Amniotic stem cell (primary cell): Measurements from ENCODE around the gene NAV3.
A peak's percentile ranks its signal among the peaks of the same experiment; 100 is the strongest.

Experiments
- DNase-seq: peaks from one replicate; lab custom pipeline; 2025; lab: John Stamatoyannopoulos, UW

NAV3 gene, protein sequence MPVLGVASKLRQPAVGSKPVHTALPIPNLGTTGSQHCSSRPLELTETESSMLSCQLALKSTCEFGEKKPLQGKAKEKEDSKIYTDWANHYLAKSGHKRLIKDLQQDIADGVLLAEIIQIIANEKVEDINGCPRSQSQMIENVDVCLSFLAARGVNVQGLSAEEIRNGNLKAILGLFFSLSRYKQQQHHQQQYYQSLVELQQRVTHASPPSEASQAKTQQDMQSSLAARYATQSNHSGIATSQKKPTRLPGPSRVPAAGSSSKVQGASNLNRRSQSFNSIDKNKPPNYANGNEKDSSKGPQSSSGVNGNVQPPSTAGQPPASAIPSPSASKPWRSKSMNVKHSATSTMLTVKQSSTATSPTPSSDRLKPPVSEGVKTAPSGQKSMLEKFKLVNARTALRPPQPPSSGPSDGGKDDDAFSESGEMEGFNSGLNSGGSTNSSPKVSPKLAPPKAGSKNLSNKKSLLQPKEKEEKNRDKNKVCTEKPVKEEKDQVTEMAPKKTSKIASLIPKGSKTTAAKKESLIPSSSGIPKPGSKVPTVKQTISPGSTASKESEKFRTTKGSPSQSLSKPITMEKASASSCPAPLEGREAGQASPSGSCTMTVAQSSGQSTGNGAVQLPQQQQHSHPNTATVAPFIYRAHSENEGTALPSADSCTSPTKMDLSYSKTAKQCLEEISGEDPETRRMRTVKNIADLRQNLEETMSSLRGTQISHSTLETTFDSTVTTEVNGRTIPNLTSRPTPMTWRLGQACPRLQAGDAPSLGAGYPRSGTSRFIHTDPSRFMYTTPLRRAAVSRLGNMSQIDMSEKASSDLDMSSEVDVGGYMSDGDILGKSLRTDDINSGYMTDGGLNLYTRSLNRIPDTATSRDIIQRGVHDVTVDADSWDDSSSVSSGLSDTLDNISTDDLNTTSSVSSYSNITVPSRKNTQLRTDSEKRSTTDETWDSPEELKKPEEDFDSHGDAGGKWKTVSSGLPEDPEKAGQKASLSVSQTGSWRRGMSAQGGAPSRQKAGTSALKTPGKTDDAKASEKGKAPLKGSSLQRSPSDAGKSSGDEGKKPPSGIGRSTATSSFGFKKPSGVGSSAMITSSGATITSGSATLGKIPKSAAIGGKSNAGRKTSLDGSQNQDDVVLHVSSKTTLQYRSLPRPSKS (N-terminal part only)

DNA sequence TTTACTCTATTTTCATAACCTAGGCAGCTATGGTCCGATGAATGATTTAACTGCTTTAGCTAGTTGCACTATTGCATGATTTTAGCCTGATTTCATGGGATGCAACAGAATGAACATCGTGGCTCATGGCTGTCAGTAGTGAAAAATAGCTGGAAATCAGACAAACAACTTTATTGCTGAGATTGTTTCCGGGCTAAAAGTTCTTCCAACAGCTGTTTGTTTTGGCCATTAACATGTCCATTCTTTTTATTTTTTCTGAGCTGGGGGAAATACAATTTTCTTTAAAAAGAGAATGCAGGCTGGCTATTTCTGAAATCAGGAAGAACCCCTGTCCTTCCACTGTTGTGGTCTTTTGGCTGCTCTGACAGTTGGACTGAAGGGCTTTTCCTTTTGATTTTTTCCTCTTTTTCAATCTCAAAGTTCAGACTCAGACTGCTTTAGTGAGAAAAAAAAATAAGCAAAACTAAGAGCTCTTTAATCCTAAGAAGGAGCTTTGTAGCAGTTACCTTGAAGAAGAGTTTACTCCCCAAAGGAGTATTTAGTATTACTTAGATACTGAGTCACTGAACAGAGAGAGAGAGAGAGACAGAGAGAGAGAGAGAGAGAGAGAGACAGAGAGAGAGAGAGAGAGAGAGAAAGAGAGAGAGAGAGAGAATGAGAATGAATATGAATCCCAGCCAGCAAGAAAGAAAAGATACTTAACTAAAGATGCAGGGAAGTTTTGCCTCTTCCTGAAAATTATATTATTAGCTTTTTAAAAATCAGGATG, at the start of gene NAV3:
Gene NAV3 (plus strand): TSS at position 312 of the 769 bp plus-strand sequence. CDS start 568 bp downstream, outside the sequence.
- no peak for DNase-seq

DNA sequence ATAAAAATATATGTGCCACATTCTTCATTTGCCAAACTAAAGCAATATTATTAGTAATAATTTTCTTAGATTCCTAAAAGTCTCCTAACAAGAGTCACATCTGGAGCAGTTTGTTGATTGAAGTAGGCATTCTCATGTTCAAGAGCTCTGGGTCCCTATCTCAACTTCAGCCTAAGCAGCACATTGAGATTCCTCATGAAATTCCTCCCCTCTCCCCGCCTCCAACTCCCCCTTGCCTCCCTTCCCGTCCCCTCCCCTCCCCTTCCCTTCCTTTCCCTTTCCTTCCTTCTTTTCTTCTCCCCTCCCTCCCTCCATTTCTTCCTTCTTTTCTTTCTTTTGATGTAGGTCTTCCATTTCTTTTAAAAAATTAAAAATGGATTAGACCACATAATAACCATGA, 48.7 kb upstream of the NAV3 start:
- no peak for DNase-seq

DNA sequence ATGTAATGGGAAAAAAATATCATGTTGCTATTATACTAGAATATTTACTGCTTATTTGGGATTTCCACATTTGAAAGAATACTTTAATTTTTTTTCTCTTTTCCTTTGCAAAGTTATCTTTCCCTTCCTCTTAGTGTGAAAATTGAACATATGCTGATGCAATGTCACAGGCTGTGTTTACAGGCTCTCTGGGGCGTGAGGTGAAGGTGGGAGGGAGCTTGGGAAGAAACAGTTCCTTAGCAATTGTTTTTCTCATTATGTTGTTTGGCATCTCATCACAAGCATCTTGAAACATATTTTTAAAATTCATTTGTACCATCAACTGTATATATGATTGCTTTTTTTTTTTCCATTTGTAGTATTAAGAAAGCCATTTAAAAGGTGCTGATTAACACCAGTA, 47.9 kb upstream of the NAV3 start:
- no peak for DNase-seq

DNA sequence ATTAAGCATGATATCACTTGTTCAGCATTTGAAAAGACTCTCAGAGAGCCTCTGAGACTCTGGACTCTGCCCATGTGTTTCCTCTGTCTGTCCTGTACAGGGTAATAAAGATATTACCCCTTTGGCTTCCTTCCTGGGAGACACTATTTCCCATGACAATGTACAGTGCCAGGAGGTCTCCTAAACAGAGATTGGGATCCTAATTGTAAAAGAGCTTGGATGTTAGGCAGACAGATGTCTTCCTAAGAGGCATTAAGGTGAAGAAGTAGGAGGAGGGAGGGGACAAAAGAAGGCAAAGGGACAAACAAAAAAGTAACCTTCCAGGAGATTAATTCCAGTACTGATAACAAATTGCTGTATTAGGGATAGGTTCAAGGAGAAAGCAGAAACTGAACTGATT, 45.5 kb upstream of the NAV3 start:
- no peak for DNase-seq

DNA sequence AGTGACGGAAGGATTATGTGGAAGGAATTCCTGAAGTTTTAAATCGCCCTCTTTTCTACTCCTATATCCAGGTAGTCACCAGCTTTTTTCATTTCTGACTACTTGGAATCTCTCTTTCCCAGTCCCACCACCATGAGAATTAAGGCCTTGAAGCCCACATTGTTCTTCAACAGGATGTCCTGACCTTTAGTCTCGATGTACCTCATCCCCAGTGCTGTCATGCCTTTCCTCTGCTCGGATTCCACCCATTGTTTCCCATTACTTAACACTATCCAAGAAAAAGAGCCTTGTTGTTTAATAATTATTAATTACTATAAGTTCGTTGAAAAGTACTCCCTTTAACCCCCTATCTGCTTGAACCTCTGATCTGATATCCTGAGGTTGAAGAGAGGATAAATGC, 44.0 kb upstream of the NAV3 start:
- no peak for DNase-seq

DNA sequence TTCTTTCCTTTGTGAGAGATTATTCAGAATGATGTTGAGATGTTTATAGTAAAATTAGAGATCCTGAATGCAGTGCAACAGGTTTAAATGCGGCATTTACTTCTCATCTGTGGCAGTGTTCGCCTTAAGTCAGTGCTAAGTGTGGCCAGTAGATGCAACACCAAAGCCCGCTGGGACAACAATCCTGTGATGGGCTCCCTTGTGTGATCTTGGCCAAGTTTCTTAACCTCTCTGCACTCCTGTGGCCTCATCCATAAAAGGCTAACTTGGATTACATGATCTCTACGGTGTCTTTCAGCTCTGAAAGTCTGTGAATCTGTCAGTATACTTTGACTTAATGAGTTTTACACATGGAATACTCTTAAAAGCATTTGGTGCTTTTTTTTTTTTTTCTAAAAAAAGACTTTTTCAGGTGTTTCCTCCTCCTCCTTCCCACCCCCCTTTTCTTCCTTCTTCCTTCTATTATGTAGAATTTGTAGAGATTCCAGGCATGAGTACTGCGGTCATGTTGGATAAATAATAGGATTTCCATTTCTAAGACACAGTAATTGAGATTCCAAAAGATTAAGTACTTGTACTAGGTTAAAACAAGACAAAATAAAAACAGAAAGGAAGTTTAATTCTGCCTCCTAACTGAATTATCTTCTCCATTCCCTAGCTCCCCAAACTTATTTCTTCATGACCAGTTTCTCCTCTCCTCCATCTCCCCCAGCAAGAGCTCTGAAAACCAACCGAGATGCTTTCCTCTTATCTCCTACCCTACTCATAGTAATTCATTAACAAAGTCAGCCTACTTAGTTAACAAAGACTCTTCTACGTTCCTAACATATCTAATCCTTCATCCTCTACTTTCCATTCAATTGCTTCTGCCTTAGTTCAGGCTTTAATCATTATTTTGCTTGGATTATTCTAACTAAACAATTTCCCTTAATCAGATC, 42.2 kb upstream of the NAV3 start:
- no peak for DNase-seq

DNA sequence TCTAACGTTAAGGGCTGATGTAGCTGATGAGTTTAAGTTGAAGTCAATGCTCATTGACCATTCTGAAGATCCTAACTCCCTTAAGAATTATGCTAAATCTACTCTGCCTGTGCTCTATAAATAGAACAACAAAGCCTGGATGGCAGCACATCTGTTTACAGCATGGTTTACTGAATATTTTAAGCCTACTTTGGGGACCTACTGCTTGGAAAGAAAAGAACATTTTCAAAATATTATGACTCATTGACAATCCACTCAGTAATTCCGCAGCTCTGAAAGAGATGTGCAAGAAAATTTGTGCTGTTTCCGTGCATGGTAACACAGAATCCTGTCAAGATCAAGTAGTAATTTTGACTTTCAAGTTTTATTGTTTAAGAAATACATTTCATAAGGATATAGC, 35.0 kb upstream of the NAV3 start:
- DNase-seq: no peak

DNA sequence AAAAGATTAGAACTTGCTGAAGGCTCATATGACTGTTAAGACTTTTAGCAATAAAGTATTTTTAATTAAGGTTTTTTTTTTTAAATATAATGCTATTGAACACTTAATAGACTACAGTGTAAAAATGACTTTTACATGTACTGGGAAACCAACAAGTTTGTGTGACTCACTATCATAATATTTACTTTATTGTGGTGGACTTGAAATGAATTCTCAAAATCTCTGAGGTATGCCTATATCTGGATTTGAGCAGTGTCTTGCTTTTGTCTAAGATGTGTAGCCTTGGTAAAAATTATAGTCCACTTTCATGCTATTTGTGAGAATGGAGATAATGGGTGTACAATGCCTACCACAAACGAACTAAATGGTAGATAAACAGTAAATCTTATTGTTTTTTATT, 33.9 kb upstream of the NAV3 start:
- DNase-seq: peak; percentile 2

DNA sequence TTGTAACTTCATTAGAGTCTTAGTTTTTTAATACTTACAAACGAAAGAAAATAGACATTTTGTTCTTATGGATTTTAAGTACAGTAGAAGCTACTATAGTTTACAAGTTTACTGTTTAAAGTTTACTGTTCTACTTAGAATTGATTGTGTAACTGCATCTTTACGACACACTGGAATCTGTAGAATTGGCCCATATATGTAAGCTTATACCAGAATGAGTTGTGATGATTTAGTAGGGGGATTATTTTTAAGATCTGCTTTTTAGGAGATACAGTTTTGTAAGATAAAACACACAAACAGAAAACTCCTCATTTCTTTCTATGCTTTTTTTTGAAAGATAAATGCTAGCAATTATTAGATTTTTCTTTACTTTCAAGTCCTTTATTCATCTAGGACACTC, 30.2 kb upstream of the NAV3 start:
- no peak for DNase-seq

DNA sequence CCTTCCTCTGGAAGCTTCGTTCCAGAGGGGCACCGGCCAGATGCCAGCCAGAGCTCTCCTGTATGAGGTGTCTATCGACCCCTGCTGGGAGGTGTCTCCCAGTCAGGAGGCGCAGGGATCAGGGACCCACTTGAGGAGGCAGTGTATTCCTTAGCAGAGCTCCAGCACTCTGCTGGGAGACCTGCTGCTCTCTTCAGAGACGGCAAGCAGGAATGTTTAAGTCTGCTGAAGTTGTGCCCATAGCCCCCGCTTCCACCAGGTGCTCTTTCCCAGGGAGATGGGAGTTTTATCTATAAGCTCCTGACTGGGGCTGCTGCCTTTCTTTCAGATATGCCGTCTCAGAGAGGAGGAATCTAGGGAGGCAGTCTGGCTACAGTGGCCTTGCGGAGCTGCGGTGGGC, 22.2 kb upstream of the NAV3 start:
- DNase-seq: no peak

DNA sequence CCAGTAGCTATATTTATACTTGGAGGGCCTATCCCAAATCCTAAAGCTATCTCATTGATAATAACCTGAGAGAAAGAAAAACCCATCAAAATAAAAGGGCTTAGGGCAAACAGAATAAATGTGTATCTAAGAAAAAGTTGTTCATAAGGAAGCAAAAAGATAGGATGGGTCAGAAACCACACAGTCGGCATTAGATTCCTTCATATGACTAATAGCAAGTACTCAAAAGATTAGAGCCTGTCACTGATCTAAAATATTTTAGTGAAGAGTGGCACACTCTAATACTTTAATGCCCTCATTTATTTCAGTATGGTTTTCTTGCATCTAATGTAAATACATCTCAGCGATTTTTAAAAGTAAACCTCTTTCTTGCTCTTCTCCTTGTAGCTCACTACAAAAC, 17.1 kb upstream of the NAV3 start:
- DNase-seq: no peak

DNA sequence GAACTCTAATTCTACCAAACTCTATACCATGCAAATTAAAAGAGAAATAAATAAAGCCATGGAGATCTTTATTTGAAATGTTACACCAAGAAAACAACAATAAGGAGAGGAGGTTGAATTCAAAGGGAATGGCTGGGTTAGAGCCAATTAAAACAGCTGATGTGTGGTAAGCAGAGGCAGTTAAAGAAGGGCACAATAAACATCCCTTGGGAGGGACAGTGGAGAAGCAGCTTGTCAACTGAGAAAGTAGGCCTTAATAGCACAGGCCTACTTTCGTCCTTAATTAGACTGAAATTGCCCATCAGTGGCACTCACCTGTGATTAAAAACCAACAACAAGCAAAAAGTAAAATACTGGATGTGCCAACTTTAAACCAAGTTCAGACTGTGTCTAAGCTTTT, 16.3 kb upstream of the NAV3 start:
- no peak for DNase-seq

DNA sequence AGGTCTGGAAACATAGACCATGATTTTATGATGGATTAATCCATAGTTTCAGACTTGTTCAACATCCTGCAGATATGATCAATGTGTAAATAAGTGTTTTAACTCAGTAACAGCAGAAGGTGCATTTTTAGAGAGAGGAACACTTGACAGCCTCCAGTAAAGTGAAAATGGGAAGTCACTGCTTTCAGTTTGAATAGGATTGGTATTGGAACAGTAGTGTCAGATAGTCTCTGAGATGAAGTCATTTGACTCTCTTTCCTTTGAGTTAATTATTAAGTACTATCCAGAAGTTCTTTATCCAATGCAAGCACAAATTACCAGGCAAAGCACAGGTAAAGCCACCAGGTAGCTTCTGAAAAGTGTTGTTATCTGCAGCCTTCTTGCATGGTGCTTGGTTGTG, 14.5 kb upstream of the NAV3 start:
- DNase-seq: no peak

DNA sequence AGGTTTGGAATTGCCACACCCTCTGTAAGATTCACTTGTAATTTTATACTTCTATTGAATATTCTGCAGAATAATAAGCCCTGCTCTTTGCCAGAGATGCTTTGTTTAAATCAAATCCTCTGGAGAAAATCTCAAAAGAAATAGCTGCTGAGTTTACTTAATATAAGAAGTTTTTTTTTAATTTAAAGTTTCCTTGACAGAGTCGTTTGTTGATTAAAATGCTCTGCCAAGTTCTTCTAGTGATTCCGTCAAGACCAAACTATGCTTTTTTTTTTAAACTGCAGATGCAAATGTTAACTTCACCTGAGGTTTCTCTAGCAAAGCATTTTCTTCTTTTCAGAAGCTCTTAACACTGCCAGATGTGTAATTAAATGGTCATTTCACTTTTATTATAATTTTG, 13.4 kb upstream of the NAV3 start:
- no peak for DNase-seq

DNA sequence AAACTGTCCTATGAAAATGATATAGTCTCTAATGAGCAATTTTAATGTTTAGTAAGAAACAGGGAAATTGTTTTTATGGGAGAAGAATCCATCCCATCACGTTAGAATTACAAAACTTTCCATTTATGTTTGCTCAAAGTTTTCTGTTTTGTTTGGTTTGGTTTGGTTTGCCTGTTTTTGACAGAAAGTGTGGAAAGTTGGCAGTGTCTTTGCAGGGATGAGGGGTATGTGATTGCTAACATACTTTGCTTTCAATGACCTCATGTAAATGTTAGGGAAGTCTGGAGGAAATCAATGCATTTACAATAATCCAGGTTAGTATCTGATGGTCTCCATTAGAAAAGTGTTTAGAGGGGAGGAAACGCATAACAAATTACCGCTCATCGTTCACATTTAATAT, 12.3 kb upstream of the NAV3 start:
- DNase-seq: no peak

DNA sequence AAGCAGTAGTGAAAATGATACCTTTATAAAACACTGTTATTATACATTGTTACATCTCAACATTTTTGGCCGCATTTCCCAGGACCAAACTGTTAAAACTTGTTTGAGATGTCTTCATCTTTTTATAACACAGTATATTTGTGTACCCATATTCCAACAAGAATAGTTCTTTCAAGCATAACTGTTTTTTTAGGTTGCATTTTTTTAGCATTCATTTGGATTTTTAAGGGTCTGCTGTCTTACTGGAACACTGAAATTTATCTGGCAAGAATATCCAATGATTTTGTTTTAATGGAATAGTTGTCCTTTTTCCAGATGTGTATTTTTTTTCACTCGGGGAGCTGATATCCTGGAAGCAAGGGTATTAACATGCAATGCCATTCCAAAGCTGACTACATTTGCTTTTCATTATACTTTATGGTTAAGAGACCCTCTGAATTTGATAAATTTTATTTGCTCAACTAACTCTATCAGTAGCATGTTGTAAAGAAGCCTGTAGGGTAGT, 8.9 kb upstream of the NAV3 start:
- no peak for DNase-seq

DNA sequence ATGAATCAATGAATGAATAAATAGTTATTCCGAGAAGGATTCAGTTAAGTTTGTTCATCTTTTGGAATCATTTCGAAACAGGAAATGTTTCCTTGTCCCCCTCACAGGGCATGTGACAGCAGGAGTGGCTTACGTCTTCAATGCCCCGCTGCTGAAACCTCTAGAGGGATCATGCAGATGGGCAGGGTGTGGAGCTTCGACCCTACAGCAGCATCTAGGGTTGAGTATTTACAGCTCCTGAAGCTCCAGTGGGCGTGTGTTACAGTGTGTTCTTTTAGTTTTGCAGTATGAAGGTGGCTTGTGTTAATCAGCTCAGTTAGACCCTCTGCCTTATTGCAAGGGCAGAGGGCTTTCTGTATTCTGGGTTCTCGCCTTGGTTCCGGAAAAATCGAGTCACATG, 2.6 kb downstream of the NAV3 start:
- no peak for DNase-seq

DNA sequence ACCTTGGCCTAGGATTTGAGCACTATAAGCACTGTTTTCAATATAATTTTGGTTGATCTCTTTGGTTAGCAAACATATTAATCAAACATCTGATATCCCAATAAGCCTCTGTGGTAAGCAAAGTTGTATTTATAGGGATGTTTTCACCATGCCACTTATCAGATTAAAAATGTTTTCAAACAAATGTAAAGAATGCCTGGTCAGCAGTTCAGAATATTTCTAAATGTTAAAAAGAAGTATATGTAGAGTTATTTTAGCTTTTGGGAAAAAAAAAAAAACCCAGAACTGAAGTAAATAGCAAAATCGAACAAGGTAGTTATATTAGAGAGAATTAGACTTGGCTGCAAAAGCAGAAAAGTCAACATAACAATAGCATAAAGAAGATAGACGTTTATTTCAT, 3.9 kb downstream of the NAV3 start:
- no peak for DNase-seq

DNA sequence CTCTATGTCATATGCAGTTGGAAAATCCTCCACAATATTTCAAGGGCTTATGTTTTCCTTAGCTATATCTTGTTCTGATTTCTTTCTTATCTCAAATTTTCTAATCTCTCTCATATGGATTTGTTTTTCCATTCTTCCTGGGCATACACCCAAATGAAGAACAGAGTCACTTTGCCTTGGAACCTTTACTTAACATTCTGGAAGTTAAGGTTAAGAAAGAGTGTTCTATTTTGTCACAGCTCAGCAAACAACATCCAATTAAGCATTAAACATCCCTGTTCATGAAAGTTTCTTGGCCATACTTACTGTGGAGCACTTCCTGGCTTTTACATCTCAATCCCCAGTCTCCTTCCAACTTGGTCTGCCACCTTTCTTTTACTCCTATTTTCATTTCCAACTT, 5.3 kb downstream of the NAV3 start:
- DNase-seq: no peak

DNA sequence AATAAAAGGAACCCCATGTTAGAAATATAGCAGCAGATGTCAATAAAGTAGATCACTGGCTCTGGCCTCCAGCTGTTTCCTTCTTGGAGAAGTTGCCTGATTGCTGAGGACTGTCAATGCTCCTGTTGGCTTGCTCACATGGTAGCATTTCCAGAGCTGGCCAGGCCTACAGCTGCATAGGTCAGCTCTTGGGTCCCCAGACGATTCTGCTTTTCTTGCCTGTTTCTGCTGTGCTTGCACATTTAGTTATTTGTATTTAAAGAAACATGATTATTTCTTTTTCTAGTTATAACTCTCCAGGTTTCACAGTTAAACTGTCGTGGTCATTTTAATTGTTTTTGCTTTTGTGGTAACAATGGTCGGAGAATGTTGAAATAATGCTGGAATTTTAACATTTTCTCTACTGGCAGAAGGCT, 7.2 kb downstream of the NAV3 start:
- DNase-seq: no peak

DNA sequence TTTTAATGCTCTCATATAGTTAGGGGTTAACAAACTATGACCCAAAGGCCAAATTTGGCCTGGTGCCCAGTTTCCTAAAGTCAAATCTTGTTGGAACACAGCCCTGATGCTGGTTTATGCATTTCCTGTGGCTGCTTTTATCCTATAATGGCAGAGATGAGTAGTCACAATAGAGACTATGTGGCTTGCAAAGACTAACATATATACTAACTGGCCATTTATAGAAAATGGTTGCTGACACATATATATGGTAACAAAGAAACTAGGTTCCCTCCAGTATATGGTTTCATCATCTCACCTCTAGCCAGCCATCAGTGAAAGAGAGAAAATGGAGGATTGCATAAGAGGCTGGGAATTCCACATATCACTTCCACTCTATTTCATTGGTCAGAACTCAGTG, 10.8 kb downstream of the NAV3 start:
- DNase-seq: no peak
